GM12891 (cell line): ENCODE measurements around the gene PDGFC.
"Not testable (repeated sequence)": the region's sequence is repeated elsewhere in the genome, so short reads cannot be mapped to it uniquely, and the experiment has no call there.

Experiments
- POLR2A ChIP-seq: IDR thresholded peaks from 2 replicates; pipeline ENCODE4 v1.6.1; 2011; ENCODE audit warnings: low read depth, low read length, control low read depth
- POLR2AphosphoS5 ChIP-seq: IDR thresholded peaks from 2 replicates; pipeline ENCODE4 v1.6.1; 2011; ENCODE audit warnings: low read depth, low read length, control low read depth
- SPI1 ChIP-seq: IDR thresholded peaks from 2 replicates; pipeline ENCODE4 v1.6.1; 2011; ENCODE audit warnings: low read depth, low read length, control low read depth
- TAF1 ChIP-seq: IDR thresholded peaks from 2 replicates; pipeline ENCODE4 v1.6.1; 2011; ENCODE audit warnings: low read depth, low read length, control low read depth

DNA sequence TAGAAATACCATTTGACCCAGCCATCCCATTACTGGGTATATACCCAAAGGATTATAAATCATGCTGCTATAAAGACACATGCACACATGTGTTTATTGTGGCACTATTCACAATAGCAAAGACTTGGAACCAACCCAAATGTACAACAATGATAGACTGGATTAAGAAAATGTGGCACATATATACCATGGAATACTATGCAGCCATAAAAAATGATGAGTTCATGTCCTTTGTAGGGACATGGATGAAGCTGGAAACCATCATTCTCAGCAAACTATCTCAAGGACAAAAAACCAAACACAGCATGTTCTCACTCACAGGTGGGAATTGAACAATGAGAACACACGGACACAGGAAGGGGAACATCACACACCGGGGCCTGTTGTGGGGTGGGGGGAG lies 39.2 kb downstream of the PDGFC start:
- TF ChIP-seq TAF1, POLR2A, SPI1, POLR2AphosphoS5: not testable (repeated sequence)
